ENCODE results near the gene CBX1.

Gene CBX1

DNA sequence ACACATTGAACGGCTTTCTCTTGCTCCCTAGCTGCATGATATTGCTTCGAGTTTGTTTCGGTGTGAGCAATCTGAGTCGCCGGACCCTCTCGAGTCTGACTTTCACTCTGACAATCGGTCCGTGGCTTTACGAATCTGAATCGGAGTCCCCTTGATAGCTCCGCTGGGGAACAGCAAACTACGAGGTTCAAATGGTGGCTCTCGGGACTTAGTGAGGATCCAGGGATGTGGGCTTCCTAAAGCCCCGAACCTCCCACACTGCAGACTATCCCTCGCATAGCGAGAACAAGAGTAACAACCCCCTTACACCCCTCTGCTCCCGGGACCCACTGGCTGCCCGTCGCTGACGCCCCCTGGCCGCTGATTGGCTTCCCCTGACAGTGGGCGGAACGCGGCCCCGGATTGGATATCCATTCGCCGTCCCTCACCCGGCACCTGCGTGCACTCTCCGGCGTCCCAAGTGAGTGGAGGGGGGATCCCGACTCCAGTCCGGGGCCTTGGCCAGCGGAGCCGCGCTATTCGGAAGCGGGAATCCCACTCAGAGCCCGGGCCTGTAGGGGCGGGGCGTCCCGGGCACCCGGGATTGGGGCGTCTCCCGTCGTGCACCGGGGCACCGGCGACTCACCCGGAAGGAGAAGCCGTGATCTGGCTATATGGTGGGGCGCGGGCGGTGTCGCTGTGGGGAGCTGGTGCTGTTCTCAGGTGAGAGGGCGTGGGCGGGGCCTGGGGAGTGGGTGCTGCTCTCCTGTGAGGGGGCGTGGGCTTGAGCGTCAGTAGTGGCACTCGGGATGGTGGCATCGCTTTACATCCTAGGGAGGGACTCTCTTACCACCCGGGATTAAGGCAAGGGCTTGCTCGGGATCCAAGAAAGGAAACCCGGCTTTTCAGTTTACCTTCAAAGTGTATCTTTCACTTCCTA lies 6.1 kb upstream of the CBX1 start, which contains the start of gene SNX11:
SNX11 (plus strand) TSS at position 630 of the 919 bp plus-strand sequence. CDS start 4,278 bp downstream, outside the sequence.
- TF ChIP-seq, protein P1, sequence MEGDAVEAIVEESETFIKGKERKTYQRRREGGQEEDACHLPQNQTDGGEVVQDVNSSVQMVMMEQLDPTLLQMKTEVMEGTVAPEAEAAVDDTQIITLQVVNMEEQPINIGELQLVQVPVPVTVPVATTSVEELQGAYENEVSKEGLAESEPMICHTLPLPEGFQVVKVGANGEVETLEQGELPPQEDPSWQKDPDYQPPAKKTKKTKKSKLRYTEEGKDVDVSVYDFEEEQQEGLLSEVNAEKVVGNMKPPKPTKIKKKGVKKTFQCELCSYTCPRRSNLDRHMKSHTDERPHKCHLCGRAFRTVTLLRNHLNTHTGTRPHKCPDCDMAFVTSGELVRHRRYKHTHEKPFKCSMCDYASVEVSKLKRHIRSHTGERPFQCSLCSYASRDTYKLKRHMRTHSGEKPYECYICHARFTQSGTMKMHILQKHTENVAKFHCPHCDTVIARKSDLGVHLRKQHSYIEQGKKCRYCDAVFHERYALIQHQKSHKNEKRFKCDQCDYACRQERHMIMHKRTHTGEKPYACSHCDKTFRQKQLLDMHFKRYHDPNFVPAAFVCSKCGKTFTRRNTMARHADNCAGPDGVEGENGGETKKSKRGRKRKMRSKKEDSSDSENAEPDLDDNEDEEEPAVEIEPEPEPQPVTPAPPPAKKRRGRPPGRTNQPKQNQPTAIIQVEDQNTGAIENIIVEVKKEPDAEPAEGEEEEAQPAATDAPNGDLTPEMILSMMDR (conservative IDR thresholded peaks at IDR 0.05; ENCODE audit: low read depth, low read length) = no peak
- peak; percentile 74 for DNase-seq (ENCODE audit: low read depth)
- peak within 1 kb of the TSS; percentile 94 for H3K4me3 ChIP-seq (ENCODE audit: low read depth, low read length)

DNA sequence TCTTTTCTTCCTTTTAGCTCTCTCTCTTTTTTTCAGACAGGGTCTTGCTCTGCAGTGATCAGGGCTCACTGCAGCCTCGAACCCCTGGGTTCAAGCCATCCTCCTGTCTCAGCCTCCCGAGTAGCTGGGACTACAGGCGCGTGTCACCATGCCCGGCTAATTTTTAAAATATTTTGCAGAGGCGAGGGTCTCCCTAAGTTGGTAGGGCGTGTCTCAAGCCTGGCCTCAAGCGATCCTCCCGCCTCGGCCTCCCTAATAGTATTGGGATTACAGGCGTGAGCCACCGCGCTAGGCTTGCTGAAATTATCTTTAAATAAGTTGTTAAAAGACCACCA lies 5.5 kb upstream of the CBX1 start:
- TF ChIP-seq, protein P1 (conservative IDR thresholded peaks at IDR 0.05; ENCODE audit: low read depth, low read length) = no peak
- DNase-seq (ENCODE audit: low read depth) = no peak
- H3K4me3 ChIP-seq (ENCODE audit: low read depth, low read length) = peak overlapping the region; percentile 94

GRCh38 chr17:48104440-48104839 lies 3.2 kb upstream of the CBX1 start:
- DNase-seq (ENCODE audit: low read depth) = no peak
- TF ChIP-seq, protein P1 (conservative IDR thresholded peaks at IDR 0.05; ENCODE audit: low read depth, low read length) = no peak
- no peak overlapping the region for H3K4me3 ChIP-seq (ENCODE audit: low read depth, low read length)

- H3K4me3 ChIP-seq (ENCODE audit: low read depth, low read length) = no peak overlapping the region
- no peak for DNase-seq (ENCODE audit: low read depth)
- TF ChIP-seq, protein P1 (conservative IDR thresholded peaks at IDR 0.05; ENCODE audit: low read depth, low read length) = no peak
These were observed 1.8 kb upstream of the CBX1 start for GRCh38 chr17:48102798-48103715.

DNA sequence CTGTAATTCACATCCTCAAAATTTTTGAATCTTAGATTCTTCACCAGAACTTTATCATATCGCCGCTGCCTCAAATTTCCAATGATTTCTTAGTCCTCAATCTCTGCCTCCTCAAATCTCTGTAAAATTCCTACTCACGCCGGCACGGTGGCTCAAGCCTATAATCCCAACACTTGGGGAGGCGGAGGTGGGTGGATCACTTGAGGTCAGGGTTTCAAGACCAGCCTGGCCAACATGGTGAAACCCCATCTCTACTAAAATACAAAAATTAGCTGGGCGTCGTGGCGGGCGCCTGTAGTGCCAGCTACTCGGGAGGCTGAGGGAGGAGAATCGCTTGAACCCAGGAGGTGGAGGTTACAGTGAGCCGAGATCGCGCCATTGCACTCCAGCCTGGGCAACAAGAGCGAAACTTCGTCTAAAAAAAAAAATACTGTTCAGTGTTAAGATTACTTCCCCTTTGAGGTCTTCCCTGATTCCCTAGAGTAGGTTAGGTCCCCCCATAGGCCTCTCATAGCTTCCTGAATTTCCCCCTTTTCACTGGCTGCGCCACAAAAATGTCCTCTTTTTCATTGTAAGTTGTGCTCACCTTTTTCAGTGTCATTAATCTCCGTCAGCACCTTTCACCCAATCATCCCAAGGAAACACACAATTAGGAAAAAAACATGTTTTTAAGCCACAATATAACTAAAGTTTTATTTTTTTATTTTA lies 919 bp upstream of the CBX1 start:
- H3K4me3 ChIP-seq (ENCODE audit: low read depth, low read length) = no peak overlapping the region
- TF ChIP-seq, protein P1 (conservative IDR thresholded peaks at IDR 0.05; ENCODE audit: low read depth, low read length) = no peak
- DNase-seq (ENCODE audit: low read depth) = no peak

DNA sequence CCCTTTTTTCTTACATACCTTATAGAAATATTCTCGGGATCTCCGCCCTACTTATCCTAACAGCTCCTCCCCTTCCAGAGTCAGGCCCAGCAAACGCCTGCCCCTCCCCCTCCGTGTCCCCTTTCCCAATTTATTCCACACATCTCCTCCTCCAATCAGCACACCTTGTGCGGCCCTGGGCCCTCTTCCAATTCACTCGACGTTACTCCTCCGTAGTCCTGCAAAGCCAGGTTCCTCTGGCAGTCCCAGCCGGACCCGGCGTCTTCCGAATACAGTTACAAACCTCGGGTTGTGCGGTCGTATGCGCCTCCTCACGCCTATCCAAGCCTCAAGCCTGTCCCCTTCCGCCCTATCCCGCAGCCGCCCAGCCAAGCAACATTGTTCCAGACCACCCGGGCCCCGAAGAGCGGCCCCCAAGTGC lies 677 bp downstream of the CBX1 start:
- H3K4me3 ChIP-seq (ENCODE audit: low read depth, low read length) = peak overlapping the region; percentile 94
- peak; percentile 64 for DNase-seq (ENCODE audit: low read depth)
- TF ChIP-seq, protein P1 (conservative IDR thresholded peaks at IDR 0.05; ENCODE audit: low read depth, low read length) = no peak

Data from choroid plexus epithelial cell (primary cell).